DOHH2 (cell line): ENCODE measurements around the gene ADGRB3.

ENCODE experiments used
- H3F3A ChIP-seq: fragments of 200-600 bp; sonication (generic), shearing (Covaris generic); 2 replicates; pipeline ENCODE4 v1.6.0; 2016; ENCODE audit warnings: antibody characterized with exemption, mild to moderate bottlenecking; ENCODE audit not compliant: control insufficient read depth, insufficient read depth
- H3K27ac ChIP-seq: fragments of 200-600 bp; sonication (generic); 2 replicates; pipeline ENCODE4 v1.5.1; 2014; ENCODE audit warnings: low read depth, mild to moderate bottlenecking, low read length, moderate library complexity
- H3K27me3 ChIP-seq: fragments of 200-600 bp; sonication (generic); 2 replicates; pipeline ENCODE4 v1.6.1; 2014; ENCODE audit warnings: mild to moderate bottlenecking, low read length, mixed read lengths; ENCODE audit not compliant: control insufficient read depth
- H3K36me3 ChIP-seq: fragments of 200-600 bp; sonication (generic); 2 replicates; pipeline ENCODE4 v1.6.1; 2014; ENCODE audit warnings: mild to moderate bottlenecking, low read length, moderate library complexity, mixed read lengths; ENCODE audit not compliant: control insufficient read depth
- H3K4me1 ChIP-seq: fragments of 200-600 bp; sonication (generic); 2 replicates; pipeline ENCODE4 v1.6.1; 2014; ENCODE audit warnings: mild to moderate bottlenecking, low read length, mixed read lengths; ENCODE audit not compliant: control insufficient read depth
- H3K4me2 ChIP-seq: fragments of 200-600 bp; sonication (generic); 2 replicates; pipeline ENCODE4 v1.6.0; 2014; ENCODE audit warnings: mild to moderate bottlenecking, low read length, moderate library complexity
- H3K4me3 ChIP-seq: fragments of 200-600 bp; sonication (generic); 2 replicates; pipeline ENCODE4 v1.5.1; 2014; ENCODE audit warnings: mild to moderate bottlenecking, low read length, mixed read lengths
- H3K79me2 ChIP-seq: fragments of 200-600 bp; sonication (generic); 2 replicates; pipeline ENCODE4 v1.6.1; 2014; ENCODE audit warnings: mild to moderate bottlenecking, low read length, mixed read lengths; ENCODE audit not compliant: control insufficient read depth
- H3K9me2 ChIP-seq: fragments of 200-600 bp; sonication (generic); replicated peaks from 2 replicates; pipeline ENCODE4 v1.6.1; 2014; ENCODE audit warnings: mild to moderate bottlenecking, low read length, mixed read lengths; ENCODE audit not compliant: control insufficient read depth
- H3K9me3 ChIP-seq: fragments of 200-600 bp; sonication (generic); 2 replicates; pipeline ENCODE4 v1.6.1; 2014; ENCODE audit warnings: antibody characterized with exemption, low read length, mixed read lengths; ENCODE audit not compliant: control insufficient read depth, insufficient read depth
- H4K20me1 ChIP-seq: fragments of 200-600 bp; sonication (generic); 2 replicates; pipeline ENCODE4 v1.6.0; 2014; ENCODE audit warnings: low read depth, mild to moderate bottlenecking, antibody characterized with exemption, low read length, moderate library complexity; ENCODE audit not compliant: control insufficient read depth, insufficient read depth
- CTCF ChIP-seq: fragments of 200-600 bp; sonication (generic); IDR thresholded peaks from one replicate; pipeline ENCODE4 v1.5.1; 2014; ENCODE audit warnings: antibody characterized with exemption, mild to moderate bottlenecking, low read depth, low read length; ENCODE audit not compliant: poor library complexity, severe bottlenecking
- EZH2phosphoT487 ChIP-seq: fragments of 200-600 bp; sonication (generic); IDR thresholded peaks from 2 replicates; pipeline ENCODE4 v1.6.1; 2017; ENCODE audit warnings: borderline replicate concordance, mild to moderate bottlenecking, antibody characterized with exemption, low read length, moderate library complexity, mixed read lengths

Gene ADGRB3

GRCh38 chr6:69138148-69138547, 503.1 kb downstream of the ADGRB3 start:
- H3K27ac ChIP-seq: no peak overlapping the region
- H3F3A ChIP-seq: no peaks in the 10 kb centered on the region
- no peaks in the 10 kb centered on the region for H3K9me3 ChIP-seq
- H4K20me1 ChIP-seq: no peaks in the 10 kb centered on the region
- H3K79me2 ChIP-seq: no peaks in the 10 kb centered on the region
- H3K4me2 ChIP-seq: no peak overlapping the region
- H3K4me3 ChIP-seq: no peak overlapping the region
- no peaks in the 10 kb centered on the region for H3K27me3 ChIP-seq
- no peaks in the 10 kb centered on the region for H3K9me2 ChIP-seq
- TF ChIP-seq CTCF: no peak
- TF ChIP-seq EZH2phosphoT487: no peak
- no peaks in the 10 kb centered on the region for H3K4me1 ChIP-seq
- H3K36me3 ChIP-seq: no peaks in the 10 kb centered on the region

- Histone ChIP-seq H3K4me2 (no peak overlapping the region), H3K36me3 (no peaks in the 10 kb centered on the region), H3K9me2 (no peaks in the 10 kb centered on the region), H4K20me1 (no peaks in the 10 kb centered on the region), H3F3A (no peaks in the 10 kb centered on the region), H3K9me3 (no peaks in the 10 kb centered on the region), H3K27ac (no peak overlapping the region), H3K79me2 (no peaks in the 10 kb centered on the region), H3K4me3 (no peak overlapping the region), H3K4me1 (no peaks in the 10 kb centered on the region), H3K27me3 (no peaks in the 10 kb centered on the region)
- TF ChIP-seq EZH2phosphoT487 (no peak), CTCF (no peak)
These were observed 503.9 kb downstream of the ADGRB3 start for GRCh38 chr6:69138893-69139494.

GRCh38 chr6:69145062-69145461, 510.0 kb downstream of the ADGRB3 start:
- H3K9me2 ChIP-seq: no peaks in the 10 kb centered on the region
- H3K79me2 ChIP-seq: no peaks in the 10 kb centered on the region
- H4K20me1 ChIP-seq: no peaks in the 10 kb centered on the region
- H3K27ac ChIP-seq: no peak overlapping the region
- H3K4me2 ChIP-seq: no peak overlapping the region
- H3K36me3 ChIP-seq: no peaks in the 10 kb centered on the region
- no peak overlapping the region for H3K4me3 ChIP-seq
- no peaks in the 10 kb centered on the region for H3K9me3 ChIP-seq
- TF ChIP-seq EZH2phosphoT487: no peak
- no peak for TF ChIP-seq CTCF
- no peaks in the 10 kb centered on the region for H3K4me1 ChIP-seq
- no peaks in the 10 kb centered on the region for H3K27me3 ChIP-seq
- H3F3A ChIP-seq: no peaks in the 10 kb centered on the region

- Histone ChIP-seq H3F3A (no peaks in the 10 kb centered on the region), H3K9me3 (no peaks in the 10 kb centered on the region), H3K9me2 (no peaks in the 10 kb centered on the region), H3K4me2 (no peak overlapping the region), H3K4me3 (no peak overlapping the region), H3K27me3 (no peaks in the 10 kb centered on the region), H3K36me3 (no peaks in the 10 kb centered on the region), H3K4me1 (no peaks in the 10 kb centered on the region), H3K79me2 (no peaks in the 10 kb centered on the region), H4K20me1 (no peaks in the 10 kb centered on the region), H3K27ac (no peak overlapping the region)
- TF ChIP-seq EZH2phosphoT487: no peak
- TF ChIP-seq CTCF: no peak
These were observed 511.3 kb downstream of the ADGRB3 start for GRCh38 chr6:69146385-69146784.
